ENCODE results near the gene SRP68.

The SRP68 gene

GRCh38 chr17:76053246-76054111 lies 18.8 kb downstream of the SRP68 start:
- peaks cover 77% of the 10 kb centered on the region for H3K36me3 ChIP-seq (ENCODE audit: insufficient read depth, low read length)
- no peaks in the 10 kb centered on the region for H3K79me2 ChIP-seq (ENCODE audit: insufficient read depth, low read length)
- no peak overlapping the region for H3K4me2 ChIP-seq (ENCODE audit: low read length)
- no peak overlapping the region for H3K27ac ChIP-seq (ENCODE audit: low read depth, low read length, poor library complexity, severe bottlenecking)
- no peaks in the 10 kb centered on the region for H4K20me1 ChIP-seq (ENCODE audit: insufficient read depth, low read length)
- no peak overlapping the region for H3K4me3 ChIP-seq (ENCODE audit: low read depth, low read length, poor library complexity, severe bottlenecking)
- H2AFZ ChIP-seq (ENCODE audit: low read length), result no peak overlapping the region
- H3K9me3 ChIP-seq (ENCODE audit: low read length), result no peaks in the 10 kb centered on the region
- H3K9me2 ChIP-seq (ENCODE audit: low read depth, low read length), result no peaks in the 10 kb centered on the region
- no peaks in the 10 kb centered on the region for H3F3A ChIP-seq (ENCODE audit: insufficient read depth, low read length)
- no peak overlapping the region for H3K9ac ChIP-seq (ENCODE audit: low read length)
- TF ChIP-seq EZH2 (IDR thresholded peaks at IDR 0.05; ENCODE audit: borderline replicate concordance, low read length), result no peak
- TF ChIP-seq, protein P1, sequence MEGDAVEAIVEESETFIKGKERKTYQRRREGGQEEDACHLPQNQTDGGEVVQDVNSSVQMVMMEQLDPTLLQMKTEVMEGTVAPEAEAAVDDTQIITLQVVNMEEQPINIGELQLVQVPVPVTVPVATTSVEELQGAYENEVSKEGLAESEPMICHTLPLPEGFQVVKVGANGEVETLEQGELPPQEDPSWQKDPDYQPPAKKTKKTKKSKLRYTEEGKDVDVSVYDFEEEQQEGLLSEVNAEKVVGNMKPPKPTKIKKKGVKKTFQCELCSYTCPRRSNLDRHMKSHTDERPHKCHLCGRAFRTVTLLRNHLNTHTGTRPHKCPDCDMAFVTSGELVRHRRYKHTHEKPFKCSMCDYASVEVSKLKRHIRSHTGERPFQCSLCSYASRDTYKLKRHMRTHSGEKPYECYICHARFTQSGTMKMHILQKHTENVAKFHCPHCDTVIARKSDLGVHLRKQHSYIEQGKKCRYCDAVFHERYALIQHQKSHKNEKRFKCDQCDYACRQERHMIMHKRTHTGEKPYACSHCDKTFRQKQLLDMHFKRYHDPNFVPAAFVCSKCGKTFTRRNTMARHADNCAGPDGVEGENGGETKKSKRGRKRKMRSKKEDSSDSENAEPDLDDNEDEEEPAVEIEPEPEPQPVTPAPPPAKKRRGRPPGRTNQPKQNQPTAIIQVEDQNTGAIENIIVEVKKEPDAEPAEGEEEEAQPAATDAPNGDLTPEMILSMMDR (IDR thresholded peaks at IDR 0.05; ENCODE audit: low read length), result no peak
- no peaks in the 10 kb centered on the region for H3K27me3 ChIP-seq (ENCODE audit: insufficient read depth, low read length)
- no peaks in the 10 kb centered on the region for H3K4me1 ChIP-seq (ENCODE audit: insufficient read depth, low read length, severe bottlenecking)

- Histone ChIP-seq H3K9ac (ENCODE audit: low read length) (no peak overlapping the region), H3K9me2 (ENCODE audit: low read depth, low read length) (no peaks in the 10 kb centered on the region), H3K9me3 (ENCODE audit: low read length) (no peaks in the 10 kb centered on the region), H2AFZ (ENCODE audit: low read length) (no peak overlapping the region), H3K27ac (ENCODE audit: low read depth, low read length, poor library complexity, severe bottlenecking) (no peak overlapping the region), H3K4me3 (ENCODE audit: low read depth, low read length, poor library complexity, severe bottlenecking) (no peak overlapping the region), H3K36me3 (ENCODE audit: insufficient read depth, low read length) (peaks cover 74% of the 10 kb centered on the region), H3K4me1 (ENCODE audit: insufficient read depth, low read length, severe bottlenecking) (peaks cover 6% of the 10 kb centered on the region), H4K20me1 (ENCODE audit: insufficient read depth, low read length) (no peaks in the 10 kb centered on the region), H3K79me2 (ENCODE audit: insufficient read depth, low read length) (no peaks in the 10 kb centered on the region), H3K27me3 (ENCODE audit: insufficient read depth, low read length) (no peaks in the 10 kb centered on the region), H3F3A (ENCODE audit: insufficient read depth, low read length) (no peaks in the 10 kb centered on the region), H3K4me2 (ENCODE audit: low read length) (no peak overlapping the region)
- TF ChIP-seq, protein P1 (IDR thresholded peaks at IDR 0.05; ENCODE audit: low read length), result no peak
- TF ChIP-seq EZH2 (IDR thresholded peaks at IDR 0.05; ENCODE audit: borderline replicate concordance, low read length), result no peak
Measured at GRCh38 chr17:76051561-76051960, 20.8 kb downstream of the SRP68 start.

- H3K9ac ChIP-seq (ENCODE audit: low read length), result no peak overlapping the region
- peaks cover 74% of the 10 kb centered on the region for H3K36me3 ChIP-seq (ENCODE audit: insufficient read depth, low read length)
Measured at GRCh38 chr17:76050538-76051467, 21.5 kb downstream of the SRP68 start.

More at GRCh38 chr17:76050538-76051467, 21.5 kb downstream of the SRP68 start:
- Histone ChIP-seq H2AFZ (ENCODE audit: low read length) (no peak overlapping the region), H3K9me2 (ENCODE audit: low read depth, low read length) (no peaks in the 10 kb centered on the region), H3F3A (ENCODE audit: insufficient read depth, low read length) (no peaks in the 10 kb centered on the region), H3K27me3 (ENCODE audit: insufficient read depth, low read length) (no peaks in the 10 kb centered on the region), H3K4me2 (ENCODE audit: low read length) (no peak overlapping the region), H3K4me3 (ENCODE audit: low read depth, low read length, poor library complexity, severe bottlenecking) (no peak overlapping the region), H3K79me2 (ENCODE audit: insufficient read depth, low read length) (no peaks in the 10 kb centered on the region), H3K9me3 (ENCODE audit: low read length) (no peaks in the 10 kb centered on the region), H4K20me1 (ENCODE audit: insufficient read depth, low read length) (no peaks in the 10 kb centered on the region), H3K4me1 (ENCODE audit: insufficient read depth, low read length, severe bottlenecking) (peaks cover 6% of the 10 kb centered on the region), H3K27ac (ENCODE audit: low read depth, low read length, poor library complexity, severe bottlenecking) (no peak overlapping the region)
- TF ChIP-seq, protein P1 (IDR thresholded peaks at IDR 0.05; ENCODE audit: low read length), result no peak
- no peak for TF ChIP-seq EZH2 (IDR thresholded peaks at IDR 0.05; ENCODE audit: borderline replicate concordance, low read length)
